ENCODE measurements around the gene ADAMTS2.
A peak's percentile ranks its signal among the peaks of the same experiment; 100 is the strongest.

Gene ADAMTS2

GRCh38 chr5:179343719-179344430 is 1.4 kb downstream of the ADAMTS2 start:
- peak; percentile 58 for DNase-seq (ENCODE audit: low read depth)
- H3K4me3 ChIP-seq (ENCODE audit: low read depth, low read length): peak overlapping the region; percentile 81

GRCh38 chr5:179343021-179343718 is 2.1 kb downstream of the ADAMTS2 start:
- H3K4me3 ChIP-seq (ENCODE audit: low read depth, low read length): peak overlapping the region; percentile 81
- no peak for DNase-seq (ENCODE audit: low read depth)
- TF ChIP-seq CTCF (conservative IDR thresholded peaks at IDR 0.05; ENCODE audit: low read depth, low read length): no peak

More at GRCh38 chr5:179343719-179344430, 1.4 kb downstream of the ADAMTS2 start:
- TF ChIP-seq CTCF (conservative IDR thresholded peaks at IDR 0.05; ENCODE audit: low read depth, low read length): peak; percentile 58

- DNase-seq (ENCODE audit: low read depth): peak; percentile 60
- TF ChIP-seq CTCF (conservative IDR thresholded peaks at IDR 0.05; ENCODE audit: low read depth, low read length): peak; percentile 70
- peak overlapping the region; percentile 23 for H3K4me3 ChIP-seq (ENCODE audit: low read depth, low read length)
These were observed 2.7 kb downstream of the ADAMTS2 start for GRCh38 chr5:179342577-179342976.

- DNase-seq (ENCODE audit: low read depth): no peak
- no peak for TF ChIP-seq CTCF (conservative IDR thresholded peaks at IDR 0.05; ENCODE audit: low read depth, low read length)
These were observed 4.8 kb downstream of the ADAMTS2 start for GRCh38 chr5:179340465-179340864.

GRCh38 chr5:179339996-179340395 is 5.3 kb downstream of the ADAMTS2 start:
- no peak for TF ChIP-seq CTCF (conservative IDR thresholded peaks at IDR 0.05; ENCODE audit: low read depth, low read length)
- no peak overlapping the region for H3K4me3 ChIP-seq (ENCODE audit: low read depth, low read length)
- DNase-seq (ENCODE audit: low read depth): no peak

More at GRCh38 chr5:179340465-179340864, 4.8 kb downstream of the ADAMTS2 start:
- no peak overlapping the region for H3K4me3 ChIP-seq (ENCODE audit: low read depth, low read length)

- no peak overlapping the region for H3K4me3 ChIP-seq (ENCODE audit: low read depth, low read length)
- no peak for TF ChIP-seq CTCF (conservative IDR thresholded peaks at IDR 0.05; ENCODE audit: low read depth, low read length)
- no peak for DNase-seq (ENCODE audit: low read depth)
These were observed 6.2 kb downstream of the ADAMTS2 start for GRCh38 chr5:179339081-179339480.

All from choroid plexus epithelial cell (primary cell).